Suprapubic skin (tissue), 3 donors: Measurements from ENCODE around the gene DDR2.

Source experiments
- CTCF ChIP-seq, 2 donors: fragments of 200-600 bp in 1 of 2; fragments of 450-650 bp in 1 of 2; sonication (generic) in 1 of 2; IDR thresholded peaks; one replicate each; pipeline ENCODE4 v1.5.1; 2016 to 2019; ENCODE audit warnings: antibody characterized with exemption in 2 of 2, mild to moderate bottlenecking in 1 of 2, moderate library complexity in 1 of 2
- POLR2A ChIP-seq, 2 donors: fragments of 450-650 bp; IDR thresholded peaks; one replicate each; pipeline ENCODE4 v1.6.1; 2017; ENCODE audit warnings: antibody characterized with exemption in 2 of 2, mild to moderate bottlenecking in 2 of 2, moderate library complexity in 2 of 2

DNA sequence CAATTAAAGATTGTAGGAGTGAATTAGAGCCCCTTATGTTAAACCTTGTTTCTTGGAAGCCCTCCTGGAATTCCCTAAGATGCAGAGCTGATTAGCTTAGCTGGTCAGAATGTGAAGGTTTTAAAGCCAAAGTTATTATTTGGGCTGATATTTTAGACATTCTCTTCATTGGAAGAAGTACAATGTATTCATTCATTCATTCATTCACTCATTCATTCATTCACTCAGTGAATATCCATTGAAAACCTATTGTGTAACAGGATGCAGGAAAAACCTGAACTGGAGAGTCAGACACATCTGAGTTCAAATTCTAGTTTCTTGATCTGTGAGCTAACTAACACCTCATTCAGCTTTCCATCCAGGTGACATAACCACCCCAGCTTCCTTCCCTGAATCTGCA lies 29.7 kb downstream of the DDR2 start:
- TF ChIP-seq CTCF (IDR thresholded peaks at IDR 0.05) (no peak), POLR2A (IDR thresholded peaks at IDR 0.05) (no peak)
